Activated CD4-positive, alpha-beta T cell treated with anti-CD3 and anti-CD28 coated beads, Interleukin-2, amount 10 ng/mL, durations not matched to agents 24 days and 14 days (primary cell): ENCODE measurements around the gene ACOT4. TPM values are rescaled to one million over a fixed set of nuclear protein-coding genes. Genes with fewer than 3 reads are reported as not detected.
"Not testable (repeated sequence)": the region's sequence is repeated elsewhere in the genome, so short reads cannot be mapped to it uniquely, and the experiment has no call there.

Experiments
- DNase-seq: peaks from one replicate; pipeline ENCODE4 v3.0.0; 2022
- H3K27ac Mint-ChIP-seq: one replicate; pipeline ENCODE4 v1.8.0; 2022; ENCODE audit warnings: mild to moderate bottlenecking, mixed read lengths
- H3K27me3 Mint-ChIP-seq: one replicate; pipeline ENCODE4 v1.8.0; 2022; ENCODE audit warnings: mixed read lengths
- H3K36me3 Mint-ChIP-seq: one replicate; pipeline ENCODE4 v1.8.0; 2022; ENCODE audit warnings: low read depth, mild to moderate bottlenecking, mixed read lengths
- H3K4me1 Mint-ChIP-seq: one replicate; pipeline ENCODE4 v1.8.0; 2021; ENCODE audit warnings: mixed read lengths
- H3K4me3 Mint-ChIP-seq: one replicate; pipeline ENCODE4 v1.8.0; 2022; ENCODE audit warnings: mild to moderate bottlenecking, moderate library complexity, mixed read lengths
- H3K9me3 Mint-ChIP-seq: one replicate; pipeline ENCODE4 v1.8.0; 2021; ENCODE audit warnings: mixed read lengths
- intact Hi-C: fragments of 100-400 bp; cut with micrococcal nuclease; formaldehyde crosslinking; loops from one replicate; pipeline ENCODE4 v1.15.1; 2023
- total RNA-seq: library from RNA; stranded (reverse); gene quantifications from 2 replicates; pipeline ENCODE4 v1.2.3, GENCODE V29; 2022

ACOT4 gene, protein sequence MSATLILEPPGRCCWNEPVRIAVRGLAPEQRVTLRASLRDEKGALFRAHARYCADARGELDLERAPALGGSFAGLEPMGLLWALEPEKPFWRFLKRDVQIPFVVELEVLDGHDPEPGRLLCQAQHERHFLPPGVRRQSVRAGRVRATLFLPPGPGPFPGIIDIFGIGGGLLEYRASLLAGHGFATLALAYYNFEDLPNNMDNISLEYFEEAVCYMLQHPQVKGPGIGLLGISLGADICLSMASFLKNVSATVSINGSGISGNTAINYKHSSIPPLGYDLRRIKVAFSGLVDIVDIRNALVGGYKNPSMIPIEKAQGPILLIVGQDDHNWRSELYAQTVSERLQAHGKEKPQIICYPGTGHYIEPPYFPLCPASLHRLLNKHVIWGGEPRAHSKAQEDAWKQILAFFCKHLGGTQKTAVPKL
- total RNA-seq = 1.3 and 1.4 TPM in 2 replicates

GRCh38 chr14:73591690-73592449, at the start of gene ACOT4:
Gene ACOT4 (plus strand): TSS chr14:73591873. CDS start chr14:73591960, 87 bp downstream.
- peak; percentile 84 for DNase-seq
- intact Hi-C loops = no loop called here
- H3K27me3 Mint-ChIP-seq = peaks cover 6% of the 10 kb centered on the region
- no peaks in the 10 kb centered on the region for H3K9me3 Mint-ChIP-seq
- no peaks in the 10 kb centered on the region for H3K36me3 Mint-ChIP-seq
- peak within 1 kb of the TSS; percentile 77 for H3K4me3 Mint-ChIP-seq
- H3K4me1 Mint-ChIP-seq = peaks cover 1% of the 10 kb centered on the region
- H3K27ac Mint-ChIP-seq = peak within 1 kb of the TSS; percentile 39

GRCh38 chr14:73542961-73543360, 48.7 kb upstream of the ACOT4 start:
- H3K4me3 Mint-ChIP-seq, intact Hi-C loops, H3K36me3 Mint-ChIP-seq, H3K27me3 Mint-ChIP-seq, H3K4me1 Mint-ChIP-seq, DNase-seq, H3K9me3 Mint-ChIP-seq, H3K27ac Mint-ChIP-seq: not testable (repeated sequence)

- DNase-seq, H3K9me3 Mint-ChIP-seq, H3K4me1 Mint-ChIP-seq, H3K36me3 Mint-ChIP-seq, H3K4me3 Mint-ChIP-seq, H3K27me3 Mint-ChIP-seq, H3K27ac Mint-ChIP-seq, intact Hi-C loops: not testable (repeated sequence)
Measured at GRCh38 chr14:73545353-73545752, 46.3 kb upstream of the ACOT4 start.

- H3K4me1 Mint-ChIP-seq, DNase-seq, H3K27me3 Mint-ChIP-seq, H3K4me3 Mint-ChIP-seq, intact Hi-C loops, H3K9me3 Mint-ChIP-seq, H3K27ac Mint-ChIP-seq, H3K36me3 Mint-ChIP-seq: not testable (repeated sequence)
Measured at GRCh38 chr14:73549097-73549496, 42.6 kb upstream of the ACOT4 start.

DNA sequence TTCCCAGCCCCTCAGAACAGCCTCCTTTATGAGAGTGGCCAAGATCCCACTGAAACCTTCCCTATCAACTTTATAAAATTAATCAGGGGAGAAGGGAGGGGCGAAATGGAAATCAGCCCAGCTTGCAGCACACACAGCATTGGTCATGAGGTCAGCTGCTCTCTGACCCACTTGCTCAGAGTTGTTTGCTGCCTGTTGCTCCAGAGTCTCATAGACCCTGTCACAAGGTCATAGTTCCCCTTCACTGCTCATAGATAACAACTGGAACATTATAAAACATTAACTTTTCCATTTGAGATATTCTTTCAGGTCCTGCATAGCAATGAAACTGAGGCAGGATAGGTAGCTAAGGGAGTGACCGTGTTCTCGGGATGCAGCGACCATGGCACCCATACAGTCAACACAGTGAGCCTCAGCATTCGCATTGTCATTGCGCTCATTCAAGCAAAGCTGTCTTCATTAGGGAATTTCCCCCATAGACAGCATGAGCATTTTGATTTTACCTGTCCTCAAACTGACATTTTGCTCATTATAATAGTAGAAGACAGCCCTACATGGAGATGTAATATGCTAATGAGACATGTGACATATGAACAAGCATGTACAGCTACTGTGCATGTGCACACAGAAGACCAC, 41.7 kb upstream of the ACOT4 start:
- H3K4me3 Mint-ChIP-seq, H3K9me3 Mint-ChIP-seq, H3K36me3 Mint-ChIP-seq, H3K27ac Mint-ChIP-seq, intact Hi-C loops, DNase-seq, H3K27me3 Mint-ChIP-seq, H3K4me1 Mint-ChIP-seq: not testable (repeated sequence)

DNA sequence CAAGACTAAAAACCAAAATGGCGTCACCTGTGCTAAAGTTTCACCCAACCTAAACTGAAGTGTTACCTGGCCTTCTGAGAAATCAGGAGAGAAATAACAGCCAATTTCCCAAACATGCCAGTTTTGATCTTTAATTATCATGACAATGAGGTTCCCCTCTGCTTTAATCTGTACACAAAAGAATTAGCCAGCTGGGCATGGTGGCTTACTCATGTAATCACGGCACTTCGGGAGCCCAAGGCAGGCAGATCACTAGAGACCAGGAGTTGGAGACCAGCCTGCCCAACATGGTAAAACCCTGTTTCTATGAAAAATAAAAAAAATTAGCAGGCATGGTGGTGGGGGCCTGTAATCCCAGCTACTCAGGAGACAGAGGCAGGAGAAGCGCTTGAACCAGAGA, 37.8 kb upstream of the ACOT4 start:
- no peak overlapping the region for H3K27ac Mint-ChIP-seq
- no peaks in the 10 kb centered on the region for H3K9me3 Mint-ChIP-seq
- H3K27me3 Mint-ChIP-seq = peaks cover 2% of the 10 kb centered on the region
- H3K4me1 Mint-ChIP-seq = no peaks in the 10 kb centered on the region
- DNase-seq = no peak
- no peak overlapping the region for H3K4me3 Mint-ChIP-seq
- intact Hi-C loops = no loop called here
- H3K36me3 Mint-ChIP-seq = no peaks in the 10 kb centered on the region

GRCh38 chr14:73557201-73557600, 34.5 kb upstream of the ACOT4 start:
- intact Hi-C loops, H3K9me3 Mint-ChIP-seq, H3K27me3 Mint-ChIP-seq, H3K36me3 Mint-ChIP-seq, H3K4me3 Mint-ChIP-seq, DNase-seq, H3K4me1 Mint-ChIP-seq, H3K27ac Mint-ChIP-seq: not testable (repeated sequence)

DNA sequence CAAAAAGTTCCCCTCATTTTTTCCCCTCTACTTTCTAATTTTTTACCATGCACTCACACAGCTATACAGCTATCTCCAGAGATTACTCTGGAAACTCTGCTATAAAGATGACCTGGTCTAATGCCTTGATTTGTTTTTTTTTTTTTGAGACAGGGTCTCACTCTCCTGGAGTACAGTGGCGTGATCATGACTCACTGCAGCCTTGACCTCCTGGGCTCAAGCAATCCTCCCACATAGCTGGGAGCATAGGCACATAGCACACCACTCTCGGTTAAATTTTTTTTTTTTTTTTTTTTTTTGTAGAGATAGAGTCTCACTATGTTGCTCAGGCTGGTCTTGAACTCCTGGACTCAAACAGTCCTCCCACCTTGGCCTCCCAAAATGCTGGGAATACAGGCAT, 33.4 kb upstream of the ACOT4 start:
- intact Hi-C loops = loop anchor here (2.0 kb wide), 1 partner anchor 29 kb away; no protein-coding TSS in a partner anchor
- H3K27ac Mint-ChIP-seq, H3K4me1 Mint-ChIP-seq, DNase-seq, H3K4me3 Mint-ChIP-seq, H3K27me3 Mint-ChIP-seq, H3K36me3 Mint-ChIP-seq, H3K9me3 Mint-ChIP-seq: not testable (repeated sequence)

GRCh38 chr14:73562256-73562655, 29.4 kb upstream of the ACOT4 start:
- H3K36me3 Mint-ChIP-seq = peaks cover 19% of the 10 kb centered on the region
- DNase-seq, H3K4me3 Mint-ChIP-seq, H3K9me3 Mint-ChIP-seq, H3K4me1 Mint-ChIP-seq, H3K27ac Mint-ChIP-seq, H3K27me3 Mint-ChIP-seq: not testable (repeated sequence)
- intact Hi-C loops = loop anchor here (10.0 kb wide), 1 partner anchor 53 kb away; the partner anchor contains the start of gene ACOT6

DNA sequence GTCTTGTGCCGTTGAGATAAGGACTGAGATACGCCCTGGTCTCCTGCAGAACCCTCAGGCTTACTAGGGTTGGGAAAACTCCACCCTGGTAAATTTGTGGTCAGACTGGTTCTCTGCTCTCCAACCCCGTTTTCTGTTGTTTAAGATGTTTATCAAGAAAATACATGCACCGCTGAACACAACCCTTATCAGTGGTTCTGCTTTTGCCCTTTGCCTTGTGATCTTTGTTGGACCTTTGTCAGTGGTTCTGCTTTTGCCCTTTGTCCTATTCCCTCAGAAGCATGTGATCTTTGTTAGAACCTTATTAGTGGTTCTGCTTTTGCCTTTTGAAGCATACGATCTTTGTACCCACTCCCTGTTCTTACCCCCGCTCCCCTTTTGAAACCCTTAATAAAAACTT, 29.0 kb upstream of the ACOT4 start:
- H3K4me3 Mint-ChIP-seq = not testable (repeated sequence)
- intact Hi-C loops = loop anchor here (10.0 kb wide), 1 partner anchor 52 kb away; the partner anchor contains the start of gene ACOT6

DNA sequence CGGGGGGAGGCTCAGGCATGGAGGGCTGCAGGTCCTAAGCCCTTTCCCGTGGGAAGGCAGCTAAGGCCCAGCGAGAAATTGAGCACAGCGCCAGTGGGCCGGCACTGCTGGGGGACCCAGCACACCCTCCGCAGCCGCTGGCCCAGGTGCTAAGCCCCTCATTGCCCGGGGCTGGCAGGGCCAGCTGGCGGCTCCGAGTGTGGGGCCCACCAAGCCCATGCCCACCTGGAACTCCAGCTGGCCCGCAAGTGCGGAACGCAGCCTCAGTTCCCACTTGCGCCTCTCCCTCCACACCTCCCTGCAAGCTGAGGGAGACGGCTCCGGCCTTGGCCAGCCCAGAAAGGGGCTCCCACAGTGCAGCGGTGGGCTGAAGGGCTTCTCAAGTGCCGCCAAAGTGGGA, 25.2 kb upstream of the ACOT4 start:
- H3K27ac Mint-ChIP-seq, H3K4me3 Mint-ChIP-seq, H3K9me3 Mint-ChIP-seq, H3K27me3 Mint-ChIP-seq: not testable (repeated sequence)
- peaks cover 22% of the 10 kb centered on the region for H3K36me3 Mint-ChIP-seq
- H3K4me1 Mint-ChIP-seq = peaks cover 31% of the 10 kb centered on the region
- peak; percentile 53 for DNase-seq
- intact Hi-C loops = loop anchor here (10.0 kb wide), 1 partner anchor 48 kb away; the partner anchor contains the start of gene ACOT6

More for the DNA sequence above, 29.0 kb upstream of the ACOT4 start:
- not testable (repeated sequence) for H3K9me3 Mint-ChIP-seq, H3K27me3 Mint-ChIP-seq, H3K27ac Mint-ChIP-seq, H3K4me1 Mint-ChIP-seq
- DNase-seq = peak; percentile 30
- H3K36me3 Mint-ChIP-seq = peaks cover 22% of the 10 kb centered on the region

DNA sequence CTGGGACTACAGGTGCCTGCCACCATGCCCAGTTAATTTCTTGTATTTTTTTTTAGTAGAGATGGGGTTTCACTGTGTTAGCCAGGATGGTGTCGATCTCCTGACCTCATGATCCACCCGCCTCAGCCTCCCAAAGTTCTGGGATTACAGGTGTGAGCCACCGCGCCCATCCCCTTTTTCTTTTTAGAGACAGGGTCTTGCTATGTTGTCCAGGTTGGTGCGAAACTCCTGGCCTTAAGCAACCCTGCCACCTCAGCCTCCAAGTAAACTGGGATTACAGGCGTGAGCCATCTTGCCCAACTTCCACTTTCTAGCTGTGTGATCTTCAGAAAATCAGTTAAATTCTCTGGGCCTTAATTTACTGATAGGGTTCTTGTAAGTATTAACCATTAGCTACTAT, 24.7 kb upstream of the ACOT4 start:
- peaks cover 31% of the 10 kb centered on the region for H3K4me1 Mint-ChIP-seq
- H3K4me3 Mint-ChIP-seq = peak overlapping the region; percentile 93
- DNase-seq, H3K27me3 Mint-ChIP-seq, H3K9me3 Mint-ChIP-seq, H3K27ac Mint-ChIP-seq: not testable (repeated sequence)
- intact Hi-C loops = loop anchor here (10.0 kb wide), 1 partner anchor 48 kb away; the partner anchor contains the start of gene ACOT6
- peaks cover 18% of the 10 kb centered on the region for H3K36me3 Mint-ChIP-seq

DNA sequence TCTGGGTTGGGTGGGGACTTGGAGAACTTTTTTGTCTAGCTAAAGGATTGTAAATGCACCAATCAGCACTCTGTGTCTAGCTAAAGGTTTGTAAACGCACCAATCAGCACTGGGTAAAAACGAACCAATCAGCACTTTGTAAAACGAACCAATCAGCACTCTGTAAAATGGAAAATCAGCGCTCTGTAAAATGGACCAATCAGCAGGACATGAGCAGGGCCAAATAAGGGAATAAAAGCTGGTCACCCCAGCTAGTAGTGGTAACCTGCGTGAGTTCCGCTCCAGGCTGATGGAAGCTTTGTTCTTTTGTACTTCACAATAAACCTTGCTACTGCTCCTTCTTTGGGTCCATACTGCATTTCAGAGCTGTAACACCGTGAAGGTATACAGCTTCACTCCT, 24.3 kb upstream of the ACOT4 start:
- peaks cover 16% of the 10 kb centered on the region for H3K36me3 Mint-ChIP-seq
- intact Hi-C loops = loop anchor here (10.0 kb wide), 1 partner anchor 47 kb away; the partner anchor contains the start of gene ACOT6
- H3K27me3 Mint-ChIP-seq = no peaks in the 10 kb centered on the region
- H3K4me1 Mint-ChIP-seq = peaks cover 31% of the 10 kb centered on the region
- DNase-seq = peak; percentile 52
- no peaks in the 10 kb centered on the region for H3K9me3 Mint-ChIP-seq
- H3K27ac Mint-ChIP-seq = no peak overlapping the region
- peak overlapping the region; percentile 93 for H3K4me3 Mint-ChIP-seq
